ENCODE measurements around the gene CLCF1.

The CLCF1 gene

GRCh38 chr11:67356387-67356863 is 17.0 kb downstream of the CLCF1 start:
- no peak for DNase-seq

GRCh38 chr11:67355794-67356386 is 17.5 kb downstream of the CLCF1 start:
- DNase-seq, result peak; percentile 5

GRCh38 chr11:67355023-67355793 is 18.2 kb downstream of the CLCF1 start:
- peak; percentile 9 for DNase-seq

- peak; percentile 12 for DNase-seq
Measured at GRCh38 chr11:67354075-67355022, 19.0 kb downstream of the CLCF1 start.

GRCh38 chr11:67353317-67354074 is 19.9 kb downstream of the CLCF1 start, which contains the start of gene POLD4:
TSS of gene POLD4 (minus strand) at chr11:67353546. CDS start at chr11:67353399, 147 bp downstream.
- DNase-seq, result peak; percentile 97

GRCh38 chr11:67352546-67353316 is 20.7 kb downstream of the CLCF1 start:
- DNase-seq, result no peak

- peak; percentile 48 for DNase-seq
Measured at GRCh38 chr11:67351275-67352005, 22.0 kb downstream of the CLCF1 start.

- no peak for DNase-seq
Measured at GRCh38 chr11:67349928-67350465, 23.4 kb downstream of the CLCF1 start.

- no peak for DNase-seq
Measured at GRCh38 chr11:67349457-67349856, 23.9 kb downstream of the CLCF1 start.

- no peak for DNase-seq
Measured at GRCh38 chr11:67349036-67349435, 24.4 kb downstream of the CLCF1 start.

GRCh38 chr11:67347964-67348749 is 25.2 kb downstream of the CLCF1 start:
- no peak for DNase-seq

- no peak for DNase-seq
Measured at GRCh38 chr11:67345920-67346819, 27.2 kb downstream of the CLCF1 start.

- no peak for DNase-seq
Measured at GRCh38 chr11:67345247-67345919, 28.0 kb downstream of the CLCF1 start.

- no peak for DNase-seq
Measured at GRCh38 chr11:67344264-67344663, 29.1 kb downstream of the CLCF1 start.

GRCh38 chr11:67337257-67337656 is 36.1 kb downstream of the CLCF1 start:
- no peak for DNase-seq

GRCh38 chr11:67332081-67332691 is 41.2 kb downstream of the CLCF1 start:
- no peak for DNase-seq

- DNase-seq, result no peak
Measured at GRCh38 chr11:67323526-67323925, 49.9 kb downstream of the CLCF1 start.
